Measurements from ENCODE around the gene CSRP1. TPM values are rescaled to one million over a fixed set of nuclear protein-coding genes. Genes with fewer than 3 reads are reported as not detected.

Gene CSRP1
- polyA plus RNA-seq, 4 donors: 62.1 to 181 (median 112) TPM

DNA sequence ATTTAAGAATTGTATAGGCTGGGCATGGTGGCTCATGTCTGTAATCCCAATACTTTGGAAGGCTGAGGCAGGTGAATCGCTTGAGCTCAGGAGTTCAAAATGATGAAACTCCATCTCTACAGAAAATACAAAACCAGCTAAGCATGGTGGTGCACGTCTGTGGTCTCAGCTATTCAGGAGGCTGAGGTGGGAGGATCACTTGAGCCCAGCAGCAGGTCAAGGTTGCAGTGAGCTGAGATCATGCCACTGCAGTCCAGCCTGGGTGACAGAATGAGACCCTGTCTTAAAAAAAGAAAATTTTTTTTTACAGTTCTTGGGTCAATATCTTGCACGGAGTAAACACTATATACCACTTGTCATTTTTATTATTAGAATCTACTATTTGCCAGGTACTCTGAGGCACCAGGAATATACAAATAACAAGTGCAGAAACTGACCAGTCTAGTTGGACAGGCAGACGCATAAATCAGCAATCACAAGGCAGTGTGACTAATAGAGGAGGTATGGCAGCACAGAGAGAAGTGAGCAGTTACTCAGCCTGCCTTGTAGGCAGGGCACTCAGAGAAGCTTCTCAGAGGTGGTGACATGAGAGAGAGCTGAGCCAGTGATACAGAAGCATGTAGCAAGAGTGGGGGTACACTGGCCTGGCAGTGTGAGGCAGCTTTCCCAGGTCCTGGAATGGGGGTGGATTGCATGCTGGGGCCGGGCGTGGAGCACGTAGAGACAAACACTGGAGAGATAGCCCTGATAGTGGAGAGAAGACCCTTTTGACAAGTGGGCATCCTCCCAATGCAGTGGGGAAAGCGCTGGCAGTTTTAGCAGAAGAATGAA, 45.9 kb downstream of the CSRP1 start:
- WGBS, 3 donors: 73 to 81% (median 76%) methylated on average over 8 of the region's 8 CpGs
- Histone ChIP-seq H3K36me3 (ENCODE audit: control insufficient read depth in 3 of 3, insufficient read depth in 2 of 3, low read depth in 1 of 3, low read length in 3 of 3) (peaks cover 0 to 7% (median 0%) of the 10 kb centered on the region in 3 donors), H3K9me3 (ENCODE audit: control insufficient read depth in 2 of 2, insufficient read depth in 1 of 2, low read depth in 1 of 2, low read length in 1 of 2) (no peaks in the 10 kb centered on the region), H3K4me3 (ENCODE audit: low read depth in 1 of 3, low read length in 3 of 3) (no peak overlapping the region), H3K27ac (ENCODE audit: low read depth in 1 of 3, low read length in 2 of 3) (peak overlapping the region in 2 of 3 donors; percentile 56 to 70), H3K4me1 (ENCODE audit: control insufficient read depth in 3 of 3, insufficient read depth in 2 of 3, low read depth in 1 of 3, low read length in 2 of 3) (peaks cover 0 to 18% (median 0%) of the 10 kb centered on the region in 3 donors), H3K27me3 (ENCODE audit: control insufficient read depth in 3 of 3, insufficient read depth in 3 of 3, low read length in 3 of 3) (no peaks in the 10 kb centered on the region)
- DNase-seq: peak; percentile 40 to 68
- FAIRE-seq: no peak

DNA sequence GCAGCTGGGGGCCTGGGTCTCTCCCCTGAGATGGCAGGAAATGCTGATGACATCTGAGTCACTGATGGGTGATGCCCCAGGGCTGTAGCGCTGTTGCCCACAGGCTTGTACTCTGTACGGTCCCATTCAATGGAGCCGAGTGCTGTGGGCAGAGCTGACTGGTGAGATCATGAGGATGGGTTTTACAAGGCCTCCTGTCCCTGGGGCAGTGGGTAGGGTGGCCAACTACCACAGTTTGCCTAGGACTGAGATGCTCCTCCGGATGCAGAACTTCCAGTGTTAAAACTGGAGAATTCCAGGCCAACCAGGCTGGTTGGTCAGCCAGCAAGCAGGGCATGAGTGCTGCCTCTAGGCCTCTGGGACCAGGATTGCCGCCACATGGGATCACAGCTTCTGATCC, 47.1 kb downstream of the CSRP1 start:
- H3K4me3 ChIP-seq (ENCODE audit: low read depth in 1 of 3, low read length in 3 of 3): no peak overlapping the region
- no peaks in the 10 kb centered on the region for H3K36me3 ChIP-seq (ENCODE audit: control insufficient read depth in 3 of 3, insufficient read depth in 2 of 3, low read depth in 1 of 3, low read length in 3 of 3)
- H3K9me3 ChIP-seq (ENCODE audit: control insufficient read depth in 2 of 2, insufficient read depth in 1 of 2, low read depth in 1 of 2, low read length in 1 of 2): no peaks in the 10 kb centered on the region
- DNase-seq (no peak), FAIRE-seq (no peak)
- H3K4me1 ChIP-seq (ENCODE audit: control insufficient read depth in 3 of 3, insufficient read depth in 2 of 3, low read depth in 1 of 3, low read length in 2 of 3): peaks cover 0 to 18% (median 0%) of the 10 kb centered on the region in 3 donors
- 83 to 95% (median 89%) methylated on average over 5 of the region's 5 CpGs for WGBS, 3 donors
- no peaks in the 10 kb centered on the region for H3K27me3 ChIP-seq (ENCODE audit: control insufficient read depth in 3 of 3, insufficient read depth in 3 of 3, low read length in 3 of 3)
- H3K27ac ChIP-seq (ENCODE audit: low read depth in 1 of 3, low read length in 2 of 3): no peak overlapping the region

DNA sequence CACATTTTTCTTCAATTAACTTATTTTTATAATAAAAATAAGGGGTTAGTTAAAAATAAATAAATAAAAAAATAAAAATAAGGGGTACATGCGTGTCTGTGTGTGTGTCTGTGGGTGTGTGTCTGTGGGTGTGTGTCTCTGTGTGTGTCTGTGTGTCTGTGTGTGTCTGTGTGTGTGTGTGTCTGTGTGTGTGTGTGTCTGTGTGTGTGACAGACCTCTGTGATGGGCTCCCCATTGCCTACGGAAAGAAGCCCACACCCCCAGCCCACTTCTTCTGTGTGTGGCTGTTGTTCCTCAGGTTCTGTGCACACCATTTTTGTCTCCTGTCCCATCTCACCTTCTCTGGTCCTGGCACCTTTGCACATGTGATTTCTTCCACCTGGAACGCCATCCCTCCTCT, 47.9 kb downstream of the CSRP1 start:
- H3K4me1 ChIP-seq (ENCODE audit: control insufficient read depth in 3 of 3, insufficient read depth in 2 of 3, low read depth in 1 of 3, low read length in 2 of 3): peaks cover 0 to 18% (median 0%) of the 10 kb centered on the region in 3 donors
- H3K27me3 ChIP-seq (ENCODE audit: control insufficient read depth in 3 of 3, insufficient read depth in 3 of 3, low read length in 3 of 3): no peaks in the 10 kb centered on the region
- no peaks in the 10 kb centered on the region for H3K36me3 ChIP-seq (ENCODE audit: control insufficient read depth in 3 of 3, insufficient read depth in 2 of 3, low read depth in 1 of 3, low read length in 3 of 3)
- H3K9me3 ChIP-seq (ENCODE audit: control insufficient read depth in 2 of 2, insufficient read depth in 1 of 2, low read depth in 1 of 2, low read length in 1 of 2): no peaks in the 10 kb centered on the region
- no peak overlapping the region for H3K4me3 ChIP-seq (ENCODE audit: low read depth in 1 of 3, low read length in 3 of 3)
- no peak overlapping the region for H3K27ac ChIP-seq (ENCODE audit: low read depth in 1 of 3, low read length in 2 of 3)
- 78 to 97% (median 87%) methylated on average over 3 of the region's 3 CpGs for whole genome bisulfite sequencing, 3 donors
- DNase-seq (no peak), FAIRE-seq (no peak)

DNA sequence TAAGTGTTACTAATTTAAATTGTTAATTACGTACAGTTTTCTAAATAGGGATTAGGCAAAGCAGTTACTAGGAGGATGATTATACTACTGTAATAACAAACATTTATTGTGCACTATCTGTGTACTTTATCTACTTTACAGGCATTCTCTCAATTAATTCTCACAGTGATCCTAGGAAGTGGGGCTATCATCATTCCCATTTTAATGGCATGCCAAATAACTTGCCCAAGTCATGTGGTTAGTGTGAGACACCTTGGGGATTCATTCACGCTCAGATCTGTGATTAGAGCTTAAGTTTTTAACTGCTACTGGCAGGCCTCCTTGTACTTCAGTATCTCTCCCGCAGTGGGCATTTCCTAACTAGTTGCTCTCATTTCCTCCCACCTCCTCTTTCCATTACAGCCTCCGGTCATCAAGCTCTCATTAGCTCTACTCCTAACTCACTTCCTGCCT, 49.4 kb downstream of the CSRP1 start:
- Histone ChIP-seq H3K36me3 (ENCODE audit: control insufficient read depth in 3 of 3, insufficient read depth in 2 of 3, low read depth in 1 of 3, low read length in 3 of 3) (no peaks in the 10 kb centered on the region), H3K9me3 (ENCODE audit: control insufficient read depth in 2 of 2, insufficient read depth in 1 of 2, low read depth in 1 of 2, low read length in 1 of 2) (peaks cover 0 to 5% of the 10 kb centered on the region in 2 donors), H3K27me3 (ENCODE audit: control insufficient read depth in 3 of 3, insufficient read depth in 3 of 3, low read length in 3 of 3) (no peaks in the 10 kb centered on the region), H3K4me3 (ENCODE audit: low read depth in 1 of 3, low read length in 3 of 3) (no peak overlapping the region), H3K27ac (ENCODE audit: low read depth in 1 of 3, low read length in 2 of 3) (no peak overlapping the region), H3K4me1 (ENCODE audit: control insufficient read depth in 3 of 3, insufficient read depth in 2 of 3, low read depth in 1 of 3, low read length in 2 of 3) (peaks cover 0 to 18% (median 0%) of the 10 kb centered on the region in 3 donors)
- FAIRE-seq: no peak
- 47 to 58% (median 50%) methylated on average over 4 of the region's 4 CpGs for WGBS, 3 donors
- no peak for DNase-seq

DNA sequence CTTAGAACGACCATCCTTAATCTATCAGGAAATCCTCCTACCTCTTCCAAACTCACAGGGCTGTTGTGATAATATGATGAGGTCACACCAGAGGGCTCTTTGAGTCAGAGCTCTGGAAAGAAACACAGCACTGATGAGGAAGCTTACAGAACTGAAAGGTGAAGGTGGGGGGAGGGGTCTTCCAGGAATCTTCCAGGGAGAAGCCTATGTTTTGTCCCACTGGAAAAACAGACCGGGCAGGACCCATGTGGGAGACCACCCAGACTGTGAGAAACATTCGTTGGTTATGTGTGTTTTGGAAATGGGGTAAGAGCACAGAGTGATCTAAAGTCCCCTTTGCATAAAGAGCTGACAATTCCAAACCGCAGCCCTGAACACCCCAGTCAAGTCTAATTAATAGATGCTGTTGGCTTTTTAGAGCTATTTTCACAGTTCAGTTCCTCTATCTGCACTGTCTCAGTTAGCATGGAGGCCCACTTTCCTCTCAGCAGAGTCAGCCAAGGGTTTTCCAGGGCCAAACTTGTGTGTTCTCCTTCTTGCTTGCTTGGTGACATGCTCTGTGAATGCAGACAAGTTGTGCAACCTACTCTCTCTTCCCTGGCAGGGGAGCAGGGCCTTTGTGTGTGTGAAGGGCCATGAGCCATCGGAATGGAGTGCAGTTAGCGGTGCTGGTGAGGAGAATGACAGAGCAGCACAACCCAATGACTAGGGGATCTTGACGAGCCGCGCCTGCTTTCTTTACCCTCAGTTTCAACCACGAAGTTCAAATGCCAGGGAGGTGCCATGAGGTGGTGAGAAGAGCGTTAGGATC, 50.2 kb downstream of the CSRP1 start:
- H3K4me3 ChIP-seq (ENCODE audit: low read depth in 1 of 3, low read length in 3 of 3): no peak overlapping the region
- no peak for DNase-seq
- peaks cover 0 to 5% of the 10 kb centered on the region in 2 donors for H3K9me3 ChIP-seq (ENCODE audit: control insufficient read depth in 2 of 2, insufficient read depth in 1 of 2, low read depth in 1 of 2, low read length in 1 of 2)
- no peaks in the 10 kb centered on the region for H3K36me3 ChIP-seq (ENCODE audit: control insufficient read depth in 3 of 3, insufficient read depth in 2 of 3, low read depth in 1 of 3, low read length in 3 of 3)
- no peak for FAIRE-seq
- 55 to 74% (median 68%) methylated on average over 11 of the region's 11 CpGs for WGBS, 3 donors
- H3K27ac ChIP-seq (ENCODE audit: low read depth in 1 of 3, low read length in 2 of 3): peak overlapping the region in 2 of 3 donors; percentile 38 to 69
- peaks cover 0 to 12% (median 0%) of the 10 kb centered on the region in 3 donors for H3K4me1 ChIP-seq (ENCODE audit: control insufficient read depth in 3 of 3, insufficient read depth in 2 of 3, low read depth in 1 of 3, low read length in 2 of 3)
- H3K27me3 ChIP-seq (ENCODE audit: control insufficient read depth in 3 of 3, insufficient read depth in 3 of 3, low read length in 3 of 3): no peaks in the 10 kb centered on the region

DNA sequence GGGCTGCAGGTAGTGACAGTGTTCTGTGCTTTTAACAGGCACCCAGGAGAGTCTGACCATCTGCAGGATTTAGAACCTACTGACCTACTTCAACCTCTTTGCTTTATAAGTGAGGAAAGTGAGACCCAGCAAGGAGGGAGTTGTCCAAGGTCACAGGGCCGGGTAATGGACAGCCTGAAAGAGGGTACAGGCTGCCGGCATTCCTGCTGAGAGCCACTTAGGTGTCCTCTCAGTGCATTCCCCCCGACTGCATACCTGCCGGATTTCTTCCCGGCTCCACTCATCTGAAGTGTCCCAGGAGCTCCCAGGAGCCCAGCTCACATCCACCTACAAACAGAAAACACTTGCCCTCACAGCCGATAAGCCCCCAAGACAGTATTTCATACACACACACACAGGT, 51.8 kb downstream of the CSRP1 start:
- peaks cover 0 to 5% of the 10 kb centered on the region in 2 donors for H3K9me3 ChIP-seq (ENCODE audit: control insufficient read depth in 2 of 2, insufficient read depth in 1 of 2, low read depth in 1 of 2, low read length in 1 of 2)
- no peak overlapping the region for H3K4me3 ChIP-seq (ENCODE audit: low read depth in 1 of 3, low read length in 3 of 3)
- WGBS, 3 donors: 72 to 81% (median 80%) methylated on average over 6 of the region's 6 CpGs
- no peaks in the 10 kb centered on the region for H3K36me3 ChIP-seq (ENCODE audit: control insufficient read depth in 3 of 3, insufficient read depth in 2 of 3, low read depth in 1 of 3, low read length in 3 of 3)
- no peaks in the 10 kb centered on the region for H3K27me3 ChIP-seq (ENCODE audit: control insufficient read depth in 3 of 3, insufficient read depth in 3 of 3, low read length in 3 of 3)
- FAIRE-seq: no peak
- H3K27ac ChIP-seq (ENCODE audit: low read depth in 1 of 3, low read length in 2 of 3): no peak overlapping the region
- no peak for DNase-seq
- H3K4me1 ChIP-seq (ENCODE audit: control insufficient read depth in 3 of 3, insufficient read depth in 2 of 3, low read depth in 1 of 3, low read length in 2 of 3): peaks cover 0 to 6% (median 0%) of the 10 kb centered on the region in 3 donors

DNA sequence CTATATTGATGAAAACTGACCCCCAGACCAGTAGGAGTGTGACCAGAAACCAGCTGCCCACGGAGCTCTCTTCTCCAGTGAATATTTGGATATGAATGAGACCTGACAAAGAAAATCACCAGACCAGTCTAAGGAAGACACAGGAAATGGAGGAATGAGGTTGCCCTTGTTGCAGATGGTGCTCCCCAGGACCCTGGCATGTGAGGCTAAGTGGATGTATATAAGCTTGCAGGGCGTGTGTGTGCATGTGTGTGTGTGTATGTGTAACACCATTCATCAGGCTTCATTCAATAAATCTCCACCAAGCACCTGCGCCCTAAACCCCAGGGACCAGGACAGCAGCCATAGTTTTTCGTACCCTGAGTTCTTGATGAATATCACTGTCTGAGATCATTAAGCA, 52.3 kb downstream of the CSRP1 start:
- H3K4me3 ChIP-seq (ENCODE audit: low read depth in 1 of 3, low read length in 3 of 3): no peak overlapping the region
- H3K4me1 ChIP-seq (ENCODE audit: control insufficient read depth in 3 of 3, insufficient read depth in 2 of 3, low read depth in 1 of 3, low read length in 2 of 3): peaks cover 0 to 6% (median 0%) of the 10 kb centered on the region in 3 donors
- no peak for DNase-seq
- H3K9me3 ChIP-seq (ENCODE audit: control insufficient read depth in 2 of 2, insufficient read depth in 1 of 2, low read depth in 1 of 2, low read length in 1 of 2): peaks cover 0 to 5% of the 10 kb centered on the region in 2 donors
- H3K27ac ChIP-seq (ENCODE audit: low read depth in 1 of 3, low read length in 2 of 3): no peak overlapping the region
- H3K27me3 ChIP-seq (ENCODE audit: control insufficient read depth in 3 of 3, insufficient read depth in 3 of 3, low read length in 3 of 3): no peaks in the 10 kb centered on the region
- 78 to 82% (median 78%) methylated on average over 4 of the region's 4 CpGs for WGBS, 3 donors
- no peak for FAIRE-seq
- H3K36me3 ChIP-seq (ENCODE audit: control insufficient read depth in 3 of 3, insufficient read depth in 2 of 3, low read depth in 1 of 3, low read length in 3 of 3): no peaks in the 10 kb centered on the region

DNA sequence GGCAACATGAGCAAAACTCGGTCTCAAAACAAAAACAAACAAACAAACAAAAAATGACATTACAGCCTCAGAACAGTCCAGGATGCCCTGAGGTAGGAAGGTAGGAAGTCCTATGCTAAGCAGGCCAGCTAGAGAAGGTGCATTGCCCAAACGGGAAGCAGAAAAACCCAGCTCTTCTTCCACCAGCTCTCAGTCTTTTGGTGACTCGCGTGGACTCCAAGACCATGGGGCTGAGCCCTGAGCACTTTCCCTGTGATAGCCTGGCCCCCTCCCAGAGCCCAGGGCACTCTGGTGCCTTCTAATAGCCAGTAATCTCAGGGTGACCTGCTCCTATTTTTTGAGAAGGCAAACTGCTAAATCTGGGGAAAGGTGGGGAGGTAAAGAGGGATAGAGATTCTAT, 54.1 kb downstream of the CSRP1 start:
- 51 to 69% (median 60%) methylated on average over 4 of the region's 4 CpGs for WGBS, 3 donors

More for the DNA sequence above, 54.1 kb downstream of the CSRP1 start:
- Histone ChIP-seq H3K36me3 (ENCODE audit: control insufficient read depth in 3 of 3, insufficient read depth in 2 of 3, low read depth in 1 of 3, low read length in 3 of 3) (no peaks in the 10 kb centered on the region), H3K9me3 (ENCODE audit: control insufficient read depth in 2 of 2, insufficient read depth in 1 of 2, low read depth in 1 of 2, low read length in 1 of 2) (peaks cover 0 to 5% of the 10 kb centered on the region in 2 donors), H3K4me3 (ENCODE audit: low read depth in 1 of 3, low read length in 3 of 3) (no peak overlapping the region), H3K27me3 (ENCODE audit: control insufficient read depth in 3 of 3, insufficient read depth in 3 of 3, low read length in 3 of 3) (no peaks in the 10 kb centered on the region), H3K4me1 (ENCODE audit: control insufficient read depth in 3 of 3, insufficient read depth in 2 of 3, low read depth in 1 of 3, low read length in 2 of 3) (peaks cover 0 to 8% (median 0%) of the 10 kb centered on the region in 3 donors), H3K27ac (ENCODE audit: low read depth in 1 of 3, low read length in 2 of 3) (no peak overlapping the region)
- DNase-seq: no peak
- FAIRE-seq: no peak
